Keratinocyte (primary cell): ENCODE data around the gene SPON1. TPM values are rescaled to one million over a fixed set of nuclear protein-coding genes. Genes with fewer than 3 reads are reported as not detected.
A peak's percentile ranks its signal among the peaks of the same experiment; 100 is the strongest.

ENCODE experiments used
- DNase-seq: peaks from one replicate; pipeline ENCODE4 v3.0.0-alpha.2; 2011; ENCODE audit warnings: low read depth, missing footprints, low spot score
- FAIRE-seq: peaks from 2 replicates; lab custom pipeline; 2011; peaks lifted over from hg19 to GRCh38; lab: Jason Lieb, UNC
- H2AFZ ChIP-seq: 2 replicates; pipeline ENCODE4 v1.6.0; 2012; ENCODE audit warnings: low read length, control low read depth, inconsistent platforms; ENCODE audit not compliant: control insufficient read depth
- H3K27ac ChIP-seq: 2 replicates; pipeline ENCODE4 v1.5.1; 2011; ENCODE audit warnings: low read length; ENCODE audit not compliant: control insufficient read depth, insufficient read depth
- H3K27me3 ChIP-seq: 3 replicates; pipeline ENCODE4 v1.6.0; 2011; ENCODE audit warnings: low read length; ENCODE audit not compliant: control insufficient read depth, insufficient read depth; ENCODE audit errors: extremely low read depth
- H3K36me3 ChIP-seq, 2 experiments: 2 replicates in 1 of 2; 3 replicates in 1 of 2; pipeline ENCODE4 v1.5.1; 2011; ENCODE audit warnings: low read length in 2 of 2, mild to moderate bottlenecking in 1 of 2; ENCODE audit not compliant: control insufficient read depth in 2 of 2, insufficient read depth in 2 of 2; ENCODE audit errors: extremely low read depth in 1 of 2
- H3K4me1 ChIP-seq: 3 replicates; pipeline ENCODE4 v1.5.1; 2011; ENCODE audit warnings: low read length; ENCODE audit not compliant: control insufficient read depth, insufficient read depth; ENCODE audit errors: extremely low read depth
- H3K4me2 ChIP-seq: 3 replicates; pipeline ENCODE4 v1.6.0; 2011; ENCODE audit warnings: low read depth, low read length; ENCODE audit not compliant: control insufficient read depth, insufficient read depth; ENCODE audit errors: extremely low read depth
- H3K4me3 ChIP-seq, 3 experiments: fragments of 200-600 bp in 1 of 3; sonication (generic) in 1 of 3; 2 replicates in 2 of 3; 3 replicates in 1 of 3; pipeline ENCODE4 v1.5.1; 2011 to 2016; ENCODE audit warnings: low read length in 3 of 3, mild to moderate bottlenecking in 3 of 3, control low read depth in 2 of 3, inconsistent platforms in 1 of 3, low read depth in 1 of 3, mixed read lengths in 1 of 3, mixed run types in 1 of 3, moderate library complexity in 1 of 3; ENCODE audit not compliant: control insufficient read depth in 2 of 3, insufficient read depth in 2 of 3; ENCODE audit errors: extremely low read depth in 1 of 3
- H3K79me2 ChIP-seq: 2 replicates; pipeline ENCODE4 v1.6.0; 2012; ENCODE audit warnings: low read length; ENCODE audit not compliant: control insufficient read depth, insufficient read depth
- H3K9ac ChIP-seq: 3 replicates; pipeline ENCODE4 v1.6.0; 2011; ENCODE audit warnings: low read length; ENCODE audit not compliant: control insufficient read depth, insufficient read depth; ENCODE audit errors: extremely low read depth
- H3K9me1 ChIP-seq: 3 replicates; pipeline ENCODE4 v1.6.0; 2011; ENCODE audit warnings: low read length; ENCODE audit not compliant: control insufficient read depth, insufficient read depth; ENCODE audit errors: extremely low read depth
- H3K9me3 ChIP-seq: 2 replicates; pipeline ENCODE4 v1.5.1; 2012; ENCODE audit warnings: low read depth, low read length; ENCODE audit not compliant: control insufficient read depth
- H4K20me1 ChIP-seq: 3 replicates; pipeline ENCODE4 v1.6.0; 2011; ENCODE audit warnings: low read length; ENCODE audit not compliant: control insufficient read depth, insufficient read depth; ENCODE audit errors: extremely low read depth
- EZH2 ChIP-seq: IDR thresholded peaks from one replicate; pipeline ENCODE4 v1.6.1; 2012; ENCODE audit warnings: inconsistent platforms, mild to moderate bottlenecking, low read length, moderate library complexity
- dilution Hi-C: fragments of 300-500 bp; cut with MboI; formaldehyde crosslinking; loops from one replicate; pipeline ENCODE4 v1.7.0; 2020; ENCODE audit warnings: low sequenced_read_pairs; ENCODE audit not compliant: extremely low pct_ligation_motif_present
- polyA plus RNA-seq, 5 experiments: library from polyadenylated mRNA; depleted of rRNA in 3 of 5; stranded (reverse) in 3 of 5; stranded (forward) in 1 of 5; unstranded in 1 of 5; fragments of >200 nt; gene quantifications; 1 replicate in 1 of 5; 2 replicates in 3 of 5; 3 replicates in 1 of 5; pipeline versions ENCODE4 v1.2.1 to v1.2.3, GENCODE V29; 2011 to 2012; ENCODE audit warnings: missing spikeins in 2 of 5, low read depth in 1 of 5, low replicate concordance in 1 of 5
- TF ChIP-seq, protein P1 (sequence below), 3 experiments: IDR thresholded peaks in 1 of 3; conservative IDR thresholded peaks in 1 of 3; optimal IDR thresholded peaks in 1 of 3; 2 replicates in 2 of 3; 3 replicates in 1 of 3; pipeline versions ENCODE3 to v1.5.1; 2011; ENCODE audit warnings: low read length in 3 of 3, mild to moderate bottlenecking in 3 of 3, moderate library complexity in 2 of 3, control low read depth in 1 of 3, inconsistent platforms in 1 of 3; ENCODE audit not compliant: insufficient read depth in 2 of 3; ENCODE audit errors: extremely low read depth in 1 of 3

The SPON1 gene
- polyA plus RNA-seq, 1 donor (not counting 4 experiments of a cell fraction or from before 2014, with no cell fraction given), result not detected

DNA sequence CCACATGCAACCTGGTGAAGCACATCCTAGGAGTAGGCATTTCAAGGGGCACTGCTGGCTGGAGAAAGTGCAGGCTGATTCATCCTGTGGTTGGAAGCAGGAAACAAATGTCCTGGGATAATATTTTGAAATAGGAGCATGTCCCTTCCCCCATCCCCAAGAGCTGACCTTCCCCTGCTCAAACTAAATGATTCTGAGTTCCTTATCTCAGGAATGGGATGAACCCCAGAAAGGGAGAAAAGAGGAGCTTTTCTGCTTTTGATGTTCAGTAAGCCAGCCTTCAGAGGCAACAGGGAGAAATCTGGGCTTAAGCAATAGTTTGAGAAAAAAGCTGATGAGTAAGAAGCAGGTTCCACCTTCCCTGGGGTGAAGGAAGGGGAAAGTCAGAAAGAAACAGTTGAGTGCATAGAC lies 19.5 kb upstream of the SPON1 start:
- peak overlapping the region in 2 of 3 experiments; percentile 21 to 27 for H3K4me3 ChIP-seq
- DNase-seq (no peak), FAIRE-seq (peak; percentile 81)
- peak overlapping the region; percentile 63 for H3K27ac ChIP-seq
- H3K4me1 ChIP-seq, result peaks cover 38% of the 10 kb centered on the region
- H3K9me3 ChIP-seq, result no peaks in the 10 kb centered on the region
- no peaks in the 10 kb centered on the region for H4K20me1 ChIP-seq
- peak overlapping the region; percentile 33 for H3K4me2 ChIP-seq
- H3K27me3 ChIP-seq, result no peaks in the 10 kb centered on the region
- no peaks in the 10 kb centered on the region for H3K79me2 ChIP-seq
- H2AFZ ChIP-seq, result no peak overlapping the region
- dilution Hi-C loops, result no loop called here
- no peaks in the 10 kb centered on the region for H3K36me3 ChIP-seq
- H3K9me1 ChIP-seq, result no peaks in the 10 kb centered on the region
- TF ChIP-seq EZH2, result no peak
- TF ChIP-seq, protein P1, sequence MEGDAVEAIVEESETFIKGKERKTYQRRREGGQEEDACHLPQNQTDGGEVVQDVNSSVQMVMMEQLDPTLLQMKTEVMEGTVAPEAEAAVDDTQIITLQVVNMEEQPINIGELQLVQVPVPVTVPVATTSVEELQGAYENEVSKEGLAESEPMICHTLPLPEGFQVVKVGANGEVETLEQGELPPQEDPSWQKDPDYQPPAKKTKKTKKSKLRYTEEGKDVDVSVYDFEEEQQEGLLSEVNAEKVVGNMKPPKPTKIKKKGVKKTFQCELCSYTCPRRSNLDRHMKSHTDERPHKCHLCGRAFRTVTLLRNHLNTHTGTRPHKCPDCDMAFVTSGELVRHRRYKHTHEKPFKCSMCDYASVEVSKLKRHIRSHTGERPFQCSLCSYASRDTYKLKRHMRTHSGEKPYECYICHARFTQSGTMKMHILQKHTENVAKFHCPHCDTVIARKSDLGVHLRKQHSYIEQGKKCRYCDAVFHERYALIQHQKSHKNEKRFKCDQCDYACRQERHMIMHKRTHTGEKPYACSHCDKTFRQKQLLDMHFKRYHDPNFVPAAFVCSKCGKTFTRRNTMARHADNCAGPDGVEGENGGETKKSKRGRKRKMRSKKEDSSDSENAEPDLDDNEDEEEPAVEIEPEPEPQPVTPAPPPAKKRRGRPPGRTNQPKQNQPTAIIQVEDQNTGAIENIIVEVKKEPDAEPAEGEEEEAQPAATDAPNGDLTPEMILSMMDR (optimal IDR thresholded peaks at IDR 0.05 in 1 of 3, IDR thresholded peaks at IDR 0.05 in 1 of 3, conservative IDR thresholded peaks at IDR 0.05 in 1 of 3; ENCODE audit: extremely low read depth in 1 of 3, insufficient read depth in 2 of 3, low read length in 3 of 3), result no peak
- H3K9ac ChIP-seq, result no peak overlapping the region

DNA sequence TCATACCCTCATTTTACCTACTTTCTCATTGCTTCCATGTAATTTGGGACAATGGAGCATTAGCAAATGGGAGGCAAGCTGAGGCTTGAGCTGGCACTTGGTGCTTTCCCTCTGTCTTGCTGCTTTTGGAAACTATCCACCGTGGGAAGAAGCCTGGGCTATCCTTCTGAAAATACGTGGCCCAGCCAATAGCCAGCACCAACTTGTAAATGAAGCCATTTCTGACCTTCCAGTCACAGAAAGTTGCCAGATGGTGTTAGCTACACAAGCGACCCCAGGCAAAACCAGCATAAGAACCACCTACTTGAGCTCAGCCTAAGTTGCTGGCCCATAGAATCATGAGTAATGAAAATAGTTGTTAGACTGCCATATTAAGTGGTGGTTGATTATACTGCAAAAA lies 18.5 kb upstream of the SPON1 start:
- Histone ChIP-seq H4K20me1 (no peaks in the 10 kb centered on the region), H3K27ac (peak overlapping the region; percentile 3), H3K27me3 (peaks cover 8% of the 10 kb centered on the region), H3K9ac (no peak overlapping the region), H3K79me2 (no peaks in the 10 kb centered on the region), H3K9me3 (no peaks in the 10 kb centered on the region), H3K4me2 (peak overlapping the region; percentile 33), H3K36me3 (no peaks in the 10 kb centered on the region), H3K4me1 (peaks cover 38% of the 10 kb centered on the region), H3K4me3 (no peak overlapping the region), H2AFZ (peak overlapping the region; percentile 11), H3K9me1 (no peaks in the 10 kb centered on the region)
- TF ChIP-seq EZH2, result no peak
- TF ChIP-seq, protein P1 (optimal IDR thresholded peaks at IDR 0.05 in 1 of 3, IDR thresholded peaks at IDR 0.05 in 1 of 3, conservative IDR thresholded peaks at IDR 0.05 in 1 of 3; ENCODE audit: extremely low read depth in 1 of 3, insufficient read depth in 2 of 3, low read length in 3 of 3), result no peak
- FAIRE-seq (peak; percentile 73), DNase-seq (peak; percentile 17)
- dilution Hi-C loops, result no loop called here
